MM.1S (cell line): Measurements from ENCODE around the gene ODC1.

Experiments used
- DNase-seq: peaks from one replicate; pipeline ENCODE4 v3.0.0-alpha.2; 2015
- H2AFZ ChIP-seq: fragments of 300-600 bp; sonication (generic); 2 replicates; pipeline ENCODE4 v1.6.0; 2016; ENCODE audit warnings: antibody characterized with exemption, low read length
- H3F3A ChIP-seq: fragments of 300-600 bp; sonication (generic); 2 replicates; pipeline ENCODE4 v1.6.1; 2016; ENCODE audit warnings: mild to moderate bottlenecking, antibody characterized with exemption, low read length, moderate library complexity, mixed read lengths; ENCODE audit not compliant: insufficient read depth
- H3K27ac ChIP-seq: fragments of 300-600 bp; sonication (generic); 2 replicates; pipeline ENCODE4 v1.5.1; 2016; ENCODE audit warnings: mild to moderate bottlenecking, low read length
- H3K27me3 ChIP-seq: fragments of 300-600 bp; sonication (generic); replicated peaks from 2 replicates; pipeline ENCODE4 v1.6.0; 2016; ENCODE audit warnings: low read length; ENCODE audit not compliant: insufficient read depth
- H3K36me3 ChIP-seq: fragments of 300-600 bp; sonication (generic); replicated peaks from 2 replicates; pipeline ENCODE4 v1.6.1; 2016; ENCODE audit warnings: mild to moderate bottlenecking, low read length, mixed read lengths; ENCODE audit not compliant: insufficient read depth
- H3K4me1 ChIP-seq: fragments of 300-600 bp; sonication (generic); 2 replicates; pipeline ENCODE4 v1.6.1; 2016; ENCODE audit warnings: low read length, mixed read lengths
- H3K4me2 ChIP-seq: fragments of 300-600 bp; sonication (generic); 2 replicates; pipeline ENCODE4 v1.6.0; 2016; ENCODE audit warnings: low read depth, low read length
- H3K4me3 ChIP-seq: fragments of 300-600 bp; sonication (generic); 2 replicates; pipeline ENCODE4 v1.5.1; 2016; ENCODE audit warnings: low read length, mixed read lengths
- H3K79me2 ChIP-seq: fragments of 300-600 bp; sonication (generic); 2 replicates; pipeline ENCODE4 v1.6.1; 2016; ENCODE audit warnings: mixed run types, low read length, mixed read lengths
- H3K9ac ChIP-seq: fragments of 300-600 bp; sonication (generic); 2 replicates; pipeline ENCODE4 v1.6.1; 2016; ENCODE audit warnings: low read length, mixed read lengths
- H3K9me2 ChIP-seq: fragments of 300-600 bp; sonication (generic); replicated peaks from 2 replicates; pipeline ENCODE4 v1.6.1; 2016; ENCODE audit warnings: mild to moderate bottlenecking, low read length, mixed read lengths; ENCODE audit not compliant: insufficient read depth
- H3K9me3 ChIP-seq: fragments of 300-600 bp; sonication (generic); replicated peaks from 2 replicates; pipeline ENCODE4 v1.6.1; 2016; ENCODE audit warnings: mild to moderate bottlenecking, low read length, mixed read lengths; ENCODE audit not compliant: insufficient read depth
- H4K20me1 ChIP-seq: fragments of 300-600 bp; sonication (generic); 2 replicates; pipeline ENCODE4 v1.6.1; 2016; ENCODE audit warnings: mild to moderate bottlenecking, low read length, moderate library complexity, mixed read lengths; ENCODE audit not compliant: insufficient read depth
- EZH2 ChIP-seq: fragments of 300-600 bp; sonication (generic); optimal IDR thresholded peaks from 2 replicates; pipeline ENCODE3; 2017; ENCODE audit warnings: low read depth, mild to moderate bottlenecking, antibody characterized with exemption, low read length, mixed read lengths
- EZH2phosphoT487 ChIP-seq: fragments of 300-600 bp; sonication (generic); IDR thresholded peaks from 2 replicates; pipeline ENCODE4 v1.6.1; 2018; ENCODE audit warnings: antibody characterized with exemption, low read length
- TF ChIP-seq, protein P1 (sequence below): fragments of 300-600 bp; sonication (generic); IDR thresholded peaks from 2 replicates; pipeline ENCODE4 v1.5.1; 2016; ENCODE audit warnings: antibody characterized with exemption, low read length, mixed read lengths

The ODC1 gene

DNA sequence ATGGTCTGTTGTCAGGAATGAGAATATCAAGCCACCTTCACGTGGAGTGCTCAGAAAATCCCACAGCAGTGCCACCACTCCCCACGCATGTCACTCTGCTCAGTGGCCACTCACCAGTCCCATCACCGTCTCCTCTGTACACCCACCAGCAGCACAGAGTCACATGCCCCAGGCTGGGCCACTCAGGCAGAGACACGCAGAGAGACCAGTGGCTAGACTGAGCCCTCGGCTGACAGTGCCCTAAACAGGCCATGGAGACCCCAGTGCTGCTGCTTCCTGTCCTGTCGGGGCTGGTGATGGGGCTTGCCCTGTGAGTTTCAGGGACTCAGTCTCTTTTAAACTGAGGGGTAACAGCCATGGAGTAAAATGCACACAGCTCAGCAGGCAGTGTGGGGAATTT, 25.9 kb downstream of the ODC1 start:
- DNase-seq = no peak
- H3F3A ChIP-seq = no peaks in the 10 kb centered on the region
- no peak overlapping the region for H2AFZ ChIP-seq
- TF ChIP-seq, protein P1, sequence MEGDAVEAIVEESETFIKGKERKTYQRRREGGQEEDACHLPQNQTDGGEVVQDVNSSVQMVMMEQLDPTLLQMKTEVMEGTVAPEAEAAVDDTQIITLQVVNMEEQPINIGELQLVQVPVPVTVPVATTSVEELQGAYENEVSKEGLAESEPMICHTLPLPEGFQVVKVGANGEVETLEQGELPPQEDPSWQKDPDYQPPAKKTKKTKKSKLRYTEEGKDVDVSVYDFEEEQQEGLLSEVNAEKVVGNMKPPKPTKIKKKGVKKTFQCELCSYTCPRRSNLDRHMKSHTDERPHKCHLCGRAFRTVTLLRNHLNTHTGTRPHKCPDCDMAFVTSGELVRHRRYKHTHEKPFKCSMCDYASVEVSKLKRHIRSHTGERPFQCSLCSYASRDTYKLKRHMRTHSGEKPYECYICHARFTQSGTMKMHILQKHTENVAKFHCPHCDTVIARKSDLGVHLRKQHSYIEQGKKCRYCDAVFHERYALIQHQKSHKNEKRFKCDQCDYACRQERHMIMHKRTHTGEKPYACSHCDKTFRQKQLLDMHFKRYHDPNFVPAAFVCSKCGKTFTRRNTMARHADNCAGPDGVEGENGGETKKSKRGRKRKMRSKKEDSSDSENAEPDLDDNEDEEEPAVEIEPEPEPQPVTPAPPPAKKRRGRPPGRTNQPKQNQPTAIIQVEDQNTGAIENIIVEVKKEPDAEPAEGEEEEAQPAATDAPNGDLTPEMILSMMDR = no peak
- TF ChIP-seq EZH2 = no peak
- no peak for TF ChIP-seq EZH2phosphoT487
- H3K9ac ChIP-seq = no peak overlapping the region
- H3K4me1 ChIP-seq = no peaks in the 10 kb centered on the region
- H3K27ac ChIP-seq = no peak overlapping the region
- no peaks in the 10 kb centered on the region for H3K9me2 ChIP-seq
- H3K79me2 ChIP-seq = no peaks in the 10 kb centered on the region
- H4K20me1 ChIP-seq = no peaks in the 10 kb centered on the region
- no peak overlapping the region for H3K4me3 ChIP-seq
- H3K27me3 ChIP-seq = no peaks in the 10 kb centered on the region
- H3K4me2 ChIP-seq = no peak overlapping the region
- H3K9me3 ChIP-seq = no peaks in the 10 kb centered on the region
- H3K36me3 ChIP-seq = 0 out of 2 replicates have a peak, but pooled peaks cover 2% of the 10 kb centered on the region

DNA sequence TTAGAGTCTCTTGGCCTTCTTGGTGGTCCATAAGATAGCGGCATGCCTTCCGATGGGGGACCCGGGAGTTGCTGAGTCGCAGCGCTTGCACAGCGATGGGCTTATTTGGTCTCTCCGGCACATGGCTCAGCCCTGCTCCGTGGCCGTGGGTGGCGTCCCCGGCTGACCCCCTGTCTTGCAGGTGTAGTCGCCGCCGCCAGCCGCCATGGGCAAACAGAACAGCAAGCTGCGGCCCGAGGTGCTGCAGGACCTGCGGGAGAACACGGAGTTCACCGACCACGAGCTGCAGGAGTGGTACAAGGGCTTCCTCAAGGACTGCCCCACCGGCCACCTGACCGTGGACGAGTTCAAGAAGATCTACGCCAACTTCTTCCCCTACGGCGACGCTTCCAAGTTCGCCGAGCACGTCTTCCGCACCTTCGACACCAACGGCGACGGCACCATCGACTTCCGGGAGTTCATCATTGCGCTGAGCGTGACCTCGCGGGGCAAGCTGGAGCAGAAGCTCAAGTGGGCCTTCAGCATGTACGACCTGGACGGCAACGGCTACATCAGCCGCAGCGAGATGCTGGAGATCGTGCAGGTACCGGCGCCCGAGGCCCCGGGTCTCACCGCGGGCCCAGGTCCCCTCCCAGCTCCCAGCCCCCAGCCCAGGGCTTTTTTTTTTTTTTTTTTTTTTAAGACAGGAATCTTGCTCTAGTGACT, 28.4 kb downstream of the ODC1 start:
- Histone ChIP-seq H3K27ac (no peak overlapping the region), H3K4me1 (no peaks in the 10 kb centered on the region), H3K27me3 (no peaks in the 10 kb centered on the region), H3K9me2 (no peaks in the 10 kb centered on the region), H3K9ac (no peak overlapping the region), H2AFZ (no peak overlapping the region), H4K20me1 (no peaks in the 10 kb centered on the region), H3K4me3 (no peak overlapping the region), H3K36me3 (0 out of 2 replicates have a peak, but pooled peaks cover 2% of the 10 kb centered on the region), H3K79me2 (peaks cover 10% of the 10 kb centered on the region; the same call in 1 of the 2 replicates), H3K9me3 (no peaks in the 10 kb centered on the region), H3K4me2 (no peak overlapping the region), H3F3A (no peaks in the 10 kb centered on the region)
- TF ChIP-seq EZH2 (no peak), EZH2phosphoT487 (no peak)
- TF ChIP-seq, protein P1 = no peak
- no peak for DNase-seq

DNA sequence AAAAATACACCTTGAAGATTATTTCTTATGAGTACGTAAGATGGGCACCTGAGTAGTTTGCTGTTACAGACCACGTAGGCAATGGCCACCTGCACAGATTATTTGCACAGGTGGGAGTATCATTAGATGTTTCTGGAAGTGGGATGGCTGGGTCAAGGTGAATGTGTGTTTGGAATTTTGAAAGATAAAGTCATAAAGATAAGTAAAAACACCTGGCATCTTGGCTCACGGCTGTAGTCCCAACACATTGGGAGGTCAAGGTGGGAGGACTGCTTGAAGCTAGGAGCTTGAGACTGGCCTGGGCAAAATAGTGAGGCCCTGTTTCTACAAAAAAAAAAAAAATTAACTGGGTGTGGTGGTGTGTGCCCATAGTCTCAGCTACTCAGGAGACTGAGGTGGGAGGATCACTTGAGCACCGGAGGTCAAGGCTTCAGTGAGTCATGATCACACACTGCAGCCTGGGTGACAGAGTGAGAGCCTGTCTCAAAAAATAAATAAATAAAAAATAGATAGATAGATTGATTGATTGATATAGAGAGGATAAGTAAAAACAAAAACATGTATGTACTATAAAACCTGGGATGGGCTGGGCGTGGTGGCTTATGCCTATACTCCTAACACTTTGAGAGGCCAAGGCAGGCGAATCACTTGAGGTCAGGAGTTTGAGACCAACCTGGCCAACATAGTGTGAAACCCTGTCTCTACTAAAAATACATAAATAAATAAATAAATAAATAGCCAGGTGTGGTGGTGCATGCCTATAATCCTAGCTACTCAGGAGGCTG, 30.4 kb downstream of the ODC1 start:
- no peaks in the 10 kb centered on the region for H3K27me3 ChIP-seq
- H4K20me1 ChIP-seq = no peaks in the 10 kb centered on the region
- H3K27ac ChIP-seq = no peak overlapping the region
- H3K9me3 ChIP-seq = no peaks in the 10 kb centered on the region
- no peak overlapping the region for H3K4me3 ChIP-seq
- DNase-seq = no peak
- TF ChIP-seq, protein P1 = no peak
- TF ChIP-seq EZH2 (no peak), EZH2phosphoT487 (no peak)
- H3F3A ChIP-seq = no peaks in the 10 kb centered on the region
- no peak overlapping the region for H2AFZ ChIP-seq
- H3K79me2 ChIP-seq = peaks cover 24% of the 10 kb centered on the region; the same call in 1 of the 2 replicates
- no peaks in the 10 kb centered on the region for H3K9me2 ChIP-seq
- no peak overlapping the region for H3K4me2 ChIP-seq
- H3K36me3 ChIP-seq = 0 out of 2 replicates have a peak, but pooled peaks cover 2% of the 10 kb centered on the region
- H3K4me1 ChIP-seq = no peaks in the 10 kb centered on the region
- H3K9ac ChIP-seq = no peak overlapping the region
